Left lung (tissue), 14 donors: ENCODE results near the gene PLSCR5. TPM values are rescaled to one million over a fixed set of nuclear protein-coding genes. Genes with fewer than 3 reads are reported as not detected.

Experiments used
- ATAC-seq: fragments of 200-7000 bp; cut with Tn5 transposase; one replicate; pipeline ENCODE4 v1.9.1; 2020; ENCODE audit warnings: moderate library complexity
- DNase-seq, 4 donors: peaks; one replicate each; pipeline ENCODE4 v3.0.0-alpha.2; 2013 to 2020
- H3K27ac ChIP-seq, 2 donors: fragments of 200-600 bp; sonication (generic) in 1 of 2; one replicate each; pipeline versions ENCODE4 v1.5.0 to v1.8.0; 2020 to 2021
- H3K27me3 ChIP-seq, 2 donors: fragments of 200-600 bp; sonication (generic) in 1 of 2; one replicate each; pipeline versions ENCODE4 v1.5.0 to v1.8.0; 2020 to 2021
- H3K36me3 ChIP-seq, 2 donors: fragments of 200-600 bp; sonication (generic) in 1 of 2; one replicate each; pipeline versions ENCODE4 v1.5.0 to v1.8.0; 2020 to 2021
- H3K4me1 ChIP-seq, 2 donors: fragments of 200-600 bp; one replicate each; pipeline ENCODE4 v1.8.0; 2021
- H3K4me3 ChIP-seq, 2 donors: fragments of 200-600 bp; sonication (generic) in 1 of 2; one replicate each; pipeline versions ENCODE4 v1.5.0 to v1.8.0; 2020 to 2021; ENCODE audit warnings: mild to moderate bottlenecking in 1 of 2
- H3K9me3 ChIP-seq, 2 donors: fragments of 200-600 bp; sonication (generic) in 1 of 2; one replicate each; pipeline versions ENCODE4 v1.5.0 to v1.8.0; 2020 to 2021
- CTCF ChIP-seq, 2 donors: fragments of 200-600 bp; sonication (generic) in 1 of 2; IDR thresholded peaks; one replicate each; pipeline versions ENCODE4 v1.5.0 to v1.8.0; 2021; ENCODE audit warnings: antibody characterized with exemption in 2 of 2
- intact Hi-C, 2 donors: fragments of 100-400 bp; cut with DNase I; formaldehyde crosslinking; loops; one replicate each; pipeline versions ENCODE4 v1.11.2 to v1.14.2; 2022
- long read RNA-seq, 12 donors: library from polyadenylated mRNA in 2 of 12; unstranded in 2 of 12; transcript quantifications; one replicate each; pipeline ENCODE4 v2.0.0 and lab custom pipeline, GENCODE V29; 2019 to 2026
- polyA plus RNA-seq, 6 donors: library from polyadenylated mRNA; unstranded; fragments of 120-200 nt; gene quantifications; one replicate each; pipeline ENCODE4 v1.2.1, GENCODE V29; 2013; ENCODE audit not compliant: insufficient read length in 6 of 6
- total RNA-seq, 2 donors: library from RNA; stranded (reverse); fragmentation: NEBNext Ultra II Directional; extraction: Animal tissue kit (Norgen Biotek cat#: 25700); gene quantifications; one replicate each; pipeline ENCODE4 v1.2.1, GENCODE V29; 2021
- donor health status: DM: no; HTN: yes; CAD: no.
- donor health status: DM: no; HTN: no; CAD: no.

The PLSCR5 gene
- total RNA-seq (not detected), polyA plus RNA-seq (under 1 TPM in 1 of 6 donors, not detected in 5; 0.10 TPM)
- long read RNA-seq, donor 1: 0 reads
- long read RNA-seq, donor 2: 0 reads
- long read RNA-seq, donor 3: 0 reads
- long read RNA-seq, donor 4: 0 reads
- long read RNA-seq, donor 5: 0 reads
- long read RNA-seq, donor 6: 0 reads
- long read RNA-seq, donor 7: 0 reads
- long read RNA-seq, donor 8: 0 reads
- long read RNA-seq, donor 9: 0 reads
- long read RNA-seq, donor 10: 0 reads
- long read RNA-seq, donor 11: 0 reads
- long read RNA-seq, donor 12: 0 reads

GRCh38 chr3:146605106-146605505 is at the start of gene PLSCR5:
Gene PLSCR5, minus strand, starts transcription at chr3:146605346. Its CDS starts 134 bp downstream, at chr3:146605212.
- ATAC-seq (no peak), DNase-seq (no peak)
- Histone ChIP-seq H3K27ac (no peak within 1 kb of the TSS), H3K36me3 (no peaks in the 10 kb centered on the region), H3K4me3 (no peak within 1 kb of the TSS), H3K9me3 (no peaks in the 10 kb centered on the region), H3K4me1 (no peaks in the 10 kb centered on the region), H3K27me3 (no peaks in the 10 kb centered on the region)
- TF ChIP-seq CTCF (IDR thresholded peaks at IDR 0.05): no peak
- intact Hi-C loops: no loop called here

GRCh38 chr3:146653978-146654377 is 48.8 kb upstream of the PLSCR5 start:
- Histone ChIP-seq H3K9me3 (no peaks in the 10 kb centered on the region), H3K4me1 (no peaks in the 10 kb centered on the region), H3K36me3 (no peaks in the 10 kb centered on the region), H3K4me3 (no peak overlapping the region), H3K27me3 (no peaks in the 10 kb centered on the region), H3K27ac (no peak overlapping the region)
- ATAC-seq: no peak
- no peak for DNase-seq
- TF ChIP-seq CTCF (IDR thresholded peaks at IDR 0.05): no peak
- intact Hi-C loops: no loop called here

GRCh38 chr3:146650691-146651442 is 45.7 kb upstream of the PLSCR5 start:
- Histone ChIP-seq H3K36me3 (no peaks in the 10 kb centered on the region), H3K27me3 (no peaks in the 10 kb centered on the region), H3K9me3 (no peaks in the 10 kb centered on the region), H3K27ac (no peak overlapping the region), H3K4me3 (no peak overlapping the region), H3K4me1 (no peaks in the 10 kb centered on the region)
- intact Hi-C loops: no loop called here
- ATAC-seq (no peak), DNase-seq (no peak)
- no peak for TF ChIP-seq CTCF (IDR thresholded peaks at IDR 0.05)

- H3K36me3 ChIP-seq: no peaks in the 10 kb centered on the region
- H3K9me3 ChIP-seq: no peaks in the 10 kb centered on the region
- no peak for TF ChIP-seq CTCF (IDR thresholded peaks at IDR 0.05)
- no peak overlapping the region for H3K4me3 ChIP-seq
- no peaks in the 10 kb centered on the region for H3K27me3 ChIP-seq
- DNase-seq: no peak
- H3K27ac ChIP-seq: no peak overlapping the region
- no peak for ATAC-seq
- intact Hi-C loops: no loop called here
- H3K4me1 ChIP-seq: no peaks in the 10 kb centered on the region
These were observed 41.1 kb upstream of the PLSCR5 start for GRCh38 chr3:146646261-146646660.
